ENCODE data around the gene MYO1B. TPM values are rescaled to one million over a fixed set of nuclear protein-coding genes. Genes with fewer than 3 reads are reported as not detected.

Gene MYO1B
- total and polyA plus RNA-seq, 9 donors: 63.3 to 94.1 (median 75.4) TPM

GRCh38 chr2:191325651-191326365 is 80.6 kb downstream of the MYO1B start:
- 52% methylated on average over 2 of the region's 9 CpGs for WGBS (ENCODE audit: insufficient coverage)
- Histone ChIP-seq H3K4me3 (ENCODE audit: low read length) (no peak overlapping the region), H3K4me1 (ENCODE audit: control insufficient read depth, insufficient read depth, low read length) (peaks cover 9% of the 10 kb centered on the region), H3K27me3 (ENCODE audit: control insufficient read depth, insufficient read depth, low read length) (no peaks in the 10 kb centered on the region), H3K27ac (ENCODE audit: low read length) (peak overlapping the region; percentile 5), H3K9me3 (replicated peaks; ENCODE audit: control insufficient read depth, low read depth, low read length) (peaks cover 2% of the 10 kb centered on the region), H3K36me3 (ENCODE audit: control insufficient read depth, insufficient read depth, low read length) (peaks cover 8% of the 10 kb centered on the region)
- DNase-seq: no peak

- peaks cover 4% of the 10 kb centered on the region for H3K4me1 ChIP-seq (ENCODE audit: control insufficient read depth, insufficient read depth, low read length)
- peaks cover 2% of the 10 kb centered on the region for H3K9me3 ChIP-seq (replicated peaks; ENCODE audit: control insufficient read depth, low read depth, low read length)
- no peaks in the 10 kb centered on the region for H3K27me3 ChIP-seq (ENCODE audit: control insufficient read depth, insufficient read depth, low read length)
- peaks cover 12% of the 10 kb centered on the region for H3K36me3 ChIP-seq (ENCODE audit: control insufficient read depth, insufficient read depth, low read length)
- H3K27ac ChIP-seq (ENCODE audit: low read length): no peak overlapping the region
- H3K4me3 ChIP-seq (ENCODE audit: low read length): no peak overlapping the region
- no CpG with 5 or more reads among the region's 1 CpG for WGBS (ENCODE audit: insufficient coverage)
- no peak for DNase-seq
Measured at GRCh38 chr2:191327484-191327883, 82.3 kb downstream of the MYO1B start.

GRCh38 chr2:191328150-191328809 is 83.1 kb downstream of the MYO1B start:
- no peak overlapping the region for H3K27ac ChIP-seq (ENCODE audit: low read length)
- H3K4me1 ChIP-seq (ENCODE audit: control insufficient read depth, insufficient read depth, low read length): no peaks in the 10 kb centered on the region
- peaks cover 2% of the 10 kb centered on the region for H3K9me3 ChIP-seq (replicated peaks; ENCODE audit: control insufficient read depth, low read depth, low read length)
- no peak overlapping the region for H3K4me3 ChIP-seq (ENCODE audit: low read length)
- H3K27me3 ChIP-seq (ENCODE audit: control insufficient read depth, insufficient read depth, low read length): no peaks in the 10 kb centered on the region
- 89% methylated on average over 2 of the region's 6 CpGs for WGBS (ENCODE audit: insufficient coverage)
- DNase-seq: no peak
- peaks cover 12% of the 10 kb centered on the region for H3K36me3 ChIP-seq (ENCODE audit: control insufficient read depth, insufficient read depth, low read length)

GRCh38 chr2:191329841-191330240 is 84.6 kb downstream of the MYO1B start:
- Histone ChIP-seq H3K4me3 (ENCODE audit: low read length) (no peak overlapping the region), H3K27me3 (ENCODE audit: control insufficient read depth, insufficient read depth, low read length) (no peaks in the 10 kb centered on the region), H3K4me1 (ENCODE audit: control insufficient read depth, insufficient read depth, low read length) (no peaks in the 10 kb centered on the region), H3K27ac (ENCODE audit: low read length) (no peak overlapping the region), H3K36me3 (ENCODE audit: control insufficient read depth, insufficient read depth, low read length) (peaks cover 16% of the 10 kb centered on the region), H3K9me3 (replicated peaks; ENCODE audit: control insufficient read depth, low read depth, low read length) (no peaks in the 10 kb centered on the region)
- no peak for DNase-seq
- 100% methylated on average over 2 of the region's 3 CpGs for WGBS (ENCODE audit: insufficient coverage)

- no peak for DNase-seq
- Histone ChIP-seq H3K4me1 (ENCODE audit: control insufficient read depth, insufficient read depth, low read length) (no peaks in the 10 kb centered on the region), H3K9me3 (replicated peaks; ENCODE audit: control insufficient read depth, low read depth, low read length) (no peaks in the 10 kb centered on the region), H3K4me3 (ENCODE audit: low read length) (no peak overlapping the region), H3K27me3 (ENCODE audit: control insufficient read depth, insufficient read depth, low read length) (no peaks in the 10 kb centered on the region), H3K36me3 (ENCODE audit: control insufficient read depth, insufficient read depth, low read length) (peaks cover 22% of the 10 kb centered on the region), H3K27ac (ENCODE audit: low read length) (no peak overlapping the region)
- 100% methylated on average over 1 of the region's 6 CpGs for WGBS (ENCODE audit: insufficient coverage)
Measured at GRCh38 chr2:191333911-191334357, 88.7 kb downstream of the MYO1B start.

- DNase-seq: no peak
- peaks cover 12% of the 10 kb centered on the region for H3K36me3 ChIP-seq (ENCODE audit: control insufficient read depth, insufficient read depth, low read length)
- no peaks in the 10 kb centered on the region for H3K27me3 ChIP-seq (ENCODE audit: control insufficient read depth, insufficient read depth, low read length)
- no CpG with 5 or more reads among the region's 3 CpGs for WGBS (ENCODE audit: insufficient coverage)
- H3K9me3 ChIP-seq (replicated peaks; ENCODE audit: control insufficient read depth, low read depth, low read length): no peaks in the 10 kb centered on the region
- H3K27ac ChIP-seq (ENCODE audit: low read length): peak overlapping the region; percentile 37
- H3K4me1 ChIP-seq (ENCODE audit: control insufficient read depth, insufficient read depth, low read length): no peaks in the 10 kb centered on the region
- no peak overlapping the region for H3K4me3 ChIP-seq (ENCODE audit: low read length)
Measured at GRCh38 chr2:191335875-191336464, 90.8 kb downstream of the MYO1B start.

- H3K4me3 ChIP-seq (ENCODE audit: low read length): no peak overlapping the region
- H3K27ac ChIP-seq (ENCODE audit: low read length): no peak overlapping the region
- 40% methylated on average over 1 of the region's 3 CpGs for WGBS (ENCODE audit: insufficient coverage)
- H3K36me3 ChIP-seq (ENCODE audit: control insufficient read depth, insufficient read depth, low read length): peaks cover 16% of the 10 kb centered on the region
- H3K27me3 ChIP-seq (ENCODE audit: control insufficient read depth, insufficient read depth, low read length): no peaks in the 10 kb centered on the region
- no peaks in the 10 kb centered on the region for H3K9me3 ChIP-seq (replicated peaks; ENCODE audit: control insufficient read depth, low read depth, low read length)
- DNase-seq: no peak
- peaks cover 4% of the 10 kb centered on the region for H3K4me1 ChIP-seq (ENCODE audit: control insufficient read depth, insufficient read depth, low read length)
Measured at GRCh38 chr2:191341436-191341835, 96.2 kb downstream of the MYO1B start.

GRCh38 chr2:191343796-191344338 is 98.7 kb downstream of the MYO1B start:
- Histone ChIP-seq H3K27ac (ENCODE audit: low read length) (no peak overlapping the region), H3K4me3 (ENCODE audit: low read length) (no peak overlapping the region), H3K9me3 (replicated peaks; ENCODE audit: control insufficient read depth, low read depth, low read length) (no peaks in the 10 kb centered on the region), H3K27me3 (ENCODE audit: control insufficient read depth, insufficient read depth, low read length) (no peaks in the 10 kb centered on the region), H3K36me3 (ENCODE audit: control insufficient read depth, insufficient read depth, low read length) (peaks cover 24% of the 10 kb centered on the region), H3K4me1 (ENCODE audit: control insufficient read depth, insufficient read depth, low read length) (peaks cover 4% of the 10 kb centered on the region)
- WGBS (ENCODE audit: insufficient coverage): no CpG with 5 or more reads among the region's 2 CpGs
- DNase-seq: no peak

GRCh38 chr2:191345788-191346187 is 100.6 kb downstream of the MYO1B start:
- Histone ChIP-seq H3K4me3 (ENCODE audit: low read length) (no peak overlapping the region), H3K27ac (ENCODE audit: low read length) (no peak overlapping the region), H3K36me3 (ENCODE audit: control insufficient read depth, insufficient read depth, low read length) (peaks cover 27% of the 10 kb centered on the region), H3K27me3 (ENCODE audit: control insufficient read depth, insufficient read depth, low read length) (no peaks in the 10 kb centered on the region), H3K9me3 (replicated peaks; ENCODE audit: control insufficient read depth, low read depth, low read length) (no peaks in the 10 kb centered on the region), H3K4me1 (ENCODE audit: control insufficient read depth, insufficient read depth, low read length) (peaks cover 4% of the 10 kb centered on the region)
- no peak for DNase-seq

- Histone ChIP-seq H3K4me1 (ENCODE audit: control insufficient read depth, insufficient read depth, low read length) (peaks cover 4% of the 10 kb centered on the region), H3K27me3 (ENCODE audit: control insufficient read depth, insufficient read depth, low read length) (no peaks in the 10 kb centered on the region), H3K36me3 (ENCODE audit: control insufficient read depth, insufficient read depth, low read length) (peaks cover 25% of the 10 kb centered on the region), H3K9me3 (replicated peaks; ENCODE audit: control insufficient read depth, low read depth, low read length) (no peaks in the 10 kb centered on the region), H3K27ac (ENCODE audit: low read length) (no peak overlapping the region), H3K4me3 (ENCODE audit: low read length) (no peak overlapping the region)
- no peak for DNase-seq
- WGBS (ENCODE audit: insufficient coverage): no CpG with 5 or more reads among the region's 2 CpGs
Measured at GRCh38 chr2:191347154-191347553, 102.0 kb downstream of the MYO1B start.
